DOHH2 (cell line): ENCODE data around the gene PTPN12.

Source experiments
- CTCF ChIP-seq: fragments of 200-600 bp; sonication (generic); IDR thresholded peaks from one replicate; pipeline ENCODE4 v1.5.1; 2014; ENCODE audit warnings: antibody characterized with exemption, mild to moderate bottlenecking, low read depth, low read length; ENCODE audit not compliant: poor library complexity, severe bottlenecking
- EZH2phosphoT487 ChIP-seq: fragments of 200-600 bp; sonication (generic); IDR thresholded peaks from 2 replicates; pipeline ENCODE4 v1.6.1; 2017; ENCODE audit warnings: borderline replicate concordance, mild to moderate bottlenecking, antibody characterized with exemption, low read length, moderate library complexity, mixed read lengths

GRCh38 chr7:77566421-77566820 lies 29.3 kb downstream of the PTPN12 start:
- TF ChIP-seq CTCF (no peak), EZH2phosphoT487 (no peak)
